ENCODE results near the gene COL11A1.

The COL11A1 gene

DNA sequence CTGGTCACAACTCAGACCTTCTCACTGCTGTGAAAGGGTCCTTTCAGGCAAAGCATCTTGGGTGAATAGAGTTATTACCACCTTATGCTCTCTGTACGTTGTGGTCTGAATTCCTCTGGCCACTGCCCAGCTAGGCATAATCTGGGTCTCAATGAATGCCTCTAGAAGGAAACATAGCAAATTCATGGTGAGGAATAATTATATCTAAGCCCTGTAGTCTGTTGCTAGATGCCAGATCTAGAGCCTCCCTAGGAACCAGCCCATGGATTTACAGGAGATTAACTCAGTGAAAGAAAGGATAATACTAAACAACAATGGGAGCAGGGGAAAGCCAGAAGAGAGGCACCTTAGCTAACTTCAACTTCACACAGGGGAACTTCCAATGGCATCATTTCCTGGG lies 2.4 kb upstream of the COL11A1 start:
- TF ChIP-seq CTCF (IDR thresholded peaks at IDR 0.05; ENCODE audit: borderline replicate concordance, insufficient read depth, low read depth, low read length) = no peak
- H3K4me3 ChIP-seq (ENCODE audit: low read depth, low read length) = no peak overlapping the region

GRCh38 chr1:103109311-103109920 lies 1.1 kb upstream of the COL11A1 start:
- no peak overlapping the region for H3K4me3 ChIP-seq (ENCODE audit: low read depth, low read length)
- no peak for TF ChIP-seq CTCF (IDR thresholded peaks at IDR 0.05; ENCODE audit: borderline replicate concordance, insufficient read depth, low read depth, low read length)

GRCh38 chr1:103107741-103108375 lies 464 bp downstream of the COL11A1 start:
- no peak overlapping the region for H3K4me3 ChIP-seq (ENCODE audit: low read depth, low read length)
- TF ChIP-seq CTCF (IDR thresholded peaks at IDR 0.05; ENCODE audit: borderline replicate concordance, insufficient read depth, low read depth, low read length) = no peak

DNA sequence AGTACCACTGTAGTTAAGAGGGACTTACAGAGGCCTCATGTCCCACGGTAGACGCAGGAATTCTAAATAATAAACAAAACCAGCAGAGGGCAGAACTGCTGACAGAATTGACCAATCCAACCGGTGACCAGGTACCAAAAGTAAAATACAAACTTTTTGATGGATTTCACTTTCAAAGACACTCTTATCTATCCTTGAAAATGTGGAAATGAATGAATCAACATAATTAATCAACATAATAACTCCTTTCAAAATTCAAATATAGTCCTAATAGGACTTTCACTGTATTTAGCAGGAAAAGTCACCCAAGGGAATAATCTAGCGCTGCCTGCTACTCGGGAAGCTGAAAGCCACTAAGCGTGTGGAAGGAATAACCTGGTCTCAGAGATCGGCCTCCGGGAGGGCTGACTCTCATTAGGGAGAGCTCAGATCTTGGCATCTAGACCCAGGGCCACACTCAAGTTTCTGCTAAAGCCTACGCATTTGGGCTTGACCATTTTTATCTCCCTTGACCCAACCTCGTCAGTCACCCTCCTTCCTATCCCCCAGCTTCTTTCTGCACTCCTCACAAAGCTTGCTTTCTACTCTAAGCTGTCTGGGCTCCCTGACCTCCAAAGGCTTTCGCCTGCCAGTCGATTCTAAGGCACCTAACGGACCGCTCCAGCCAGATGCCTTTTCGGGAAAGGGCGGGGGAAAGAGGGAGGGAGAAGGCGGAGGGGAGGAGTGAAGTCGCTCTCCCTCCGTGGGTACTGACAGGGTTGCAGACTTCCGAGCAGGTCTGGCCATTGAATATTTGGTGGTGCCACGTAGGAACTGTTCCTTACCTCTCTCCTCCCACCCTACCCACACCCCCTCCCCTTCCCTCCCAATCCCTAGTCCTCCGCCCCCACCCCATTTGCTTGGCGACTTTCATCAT lies 1.6 kb downstream of the COL11A1 start:
- H3K4me3 ChIP-seq (ENCODE audit: low read depth, low read length) = no peak overlapping the region

DNA sequence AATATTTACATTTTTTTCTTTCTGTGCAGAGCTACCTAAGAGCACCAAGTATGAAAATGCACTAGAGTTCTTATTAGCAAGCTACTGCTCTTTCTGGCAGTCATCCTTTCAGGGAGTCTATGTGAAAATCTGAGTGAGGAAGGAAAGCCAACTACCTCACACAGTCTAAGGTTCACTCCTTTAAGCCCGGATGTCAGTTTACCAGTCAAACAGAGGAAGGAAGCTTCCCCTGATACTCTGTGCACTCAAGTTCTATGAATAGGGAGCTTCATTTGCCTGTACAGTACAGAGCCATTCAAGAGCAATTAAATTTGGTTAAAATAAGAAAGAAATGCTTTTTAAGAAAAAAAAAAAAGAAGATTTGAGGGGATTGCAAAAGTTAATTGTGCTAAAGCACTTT lies 6.9 kb downstream of the COL11A1 start:
- H3K4me3 ChIP-seq (ENCODE audit: low read depth, low read length) = no peak overlapping the region
- TF ChIP-seq CTCF (IDR thresholded peaks at IDR 0.05; ENCODE audit: borderline replicate concordance, insufficient read depth, low read depth, low read length) = no peak

More for the DNA sequence above, 1.6 kb downstream of the COL11A1 start:
- no peak for TF ChIP-seq CTCF (IDR thresholded peaks at IDR 0.05; ENCODE audit: borderline replicate concordance, insufficient read depth, low read depth, low read length)

DNA sequence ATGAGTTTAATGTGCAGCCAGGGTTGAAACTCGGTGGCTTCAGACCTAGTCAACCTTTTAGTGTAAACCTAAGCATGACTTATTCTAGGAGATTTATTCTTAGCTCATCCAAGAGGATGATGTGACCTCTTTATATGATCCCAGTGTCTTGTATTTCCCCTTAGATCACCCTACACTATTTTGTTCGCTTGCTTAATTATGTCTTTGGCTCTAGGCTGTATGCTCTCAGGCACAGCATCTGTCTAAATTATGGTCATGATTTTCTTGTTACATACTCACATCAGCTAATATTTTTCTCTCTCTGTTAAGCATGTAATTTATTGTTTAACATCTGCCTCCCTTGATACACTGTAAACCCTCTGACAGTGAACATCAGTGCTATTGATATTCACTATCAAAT lies 19.1 kb downstream of the COL11A1 start:
- no peak for TF ChIP-seq CTCF (IDR thresholded peaks at IDR 0.05; ENCODE audit: borderline replicate concordance, insufficient read depth, low read depth, low read length)
- no peak overlapping the region for H3K4me3 ChIP-seq (ENCODE audit: low read depth, low read length)
